Measurements from ENCODE around the gene FABP7.

FABP7 gene

GRCh38 chr6:122790423-122791309 lies 11.2 kb downstream of the FABP7 start:
- Histone ChIP-seq H3K23ac (ENCODE audit: low read length in 2 of 2) (no peak overlapping the region), H4K91ac (ENCODE audit: low read length) (no peak overlapping the region), H3K14ac (ENCODE audit: low read length in 2 of 2) (no peak overlapping the region), H3K27ac (ENCODE audit: low read length, poor library complexity, severe bottlenecking) (peak overlapping the region; percentile 69), H4K8ac (ENCODE audit: low read length) (no peak overlapping the region), H3K4me1 (ENCODE audit: control insufficient read depth, insufficient read depth, low read depth, low read length) (peaks cover 6% of the 10 kb centered on the region), H2BK120ac (ENCODE audit: low read depth, low read length) (no peak overlapping the region), H2BK12ac (ENCODE audit: low read length in 2 of 2) (peak overlapping the region in 1 of 2 experiments; percentile 29), H3K36me3 (ENCODE audit: control insufficient read depth in 1 of 2, insufficient read depth in 2 of 2, low read depth in 1 of 2, low read length in 2 of 2) (no peaks in the 10 kb centered on the region), H3K4ac (ENCODE audit: low read depth in 1 of 2, low read length in 2 of 2) (peak overlapping the region in 1 of 2 experiments; percentile 25), H2BK15ac (ENCODE audit: low read depth, poor library complexity, severe bottlenecking) (no peak overlapping the region), H3K79me1 (replicated peaks; ENCODE audit: low read length, poor library complexity, severe bottlenecking) (peaks cover 8% of the 10 kb centered on the region), H2BK5ac (ENCODE audit: low read depth, low read length, poor library complexity, severe bottlenecking) (no peak overlapping the region), H3K27me3 (ENCODE audit: control insufficient read depth in 1 of 2, insufficient read depth in 1 of 2, low read length in 2 of 2) (no peaks in the 10 kb centered on the region), H3K4me2 (ENCODE audit: low read length, poor library complexity, severe bottlenecking) (peak overlapping the region; percentile 81), H3K9me3 (ENCODE audit: control insufficient read depth, low read length) (no peaks in the 10 kb centered on the region), H2AFZ (ENCODE audit: low read depth, low read length) (no peak overlapping the region), H3K18ac (ENCODE audit: low read depth in 1 of 2, low read length in 2 of 2) (peak overlapping the region in 1 of 2 experiments; percentile 100), H3K4me3 (ENCODE audit: insufficient read depth in 1 of 2, low read depth in 1 of 2, low read length in 2 of 2) (peak overlapping the region in 1 of 2 experiments; percentile 91), H2AK5ac (ENCODE audit: low read length, severe bottlenecking) (peak overlapping the region; percentile 31), H3K9ac (ENCODE audit: low read length) (peak overlapping the region; percentile 90)
- DNase-seq, result peak; percentile 71
- WGBS, result 44% methylated on average over 13 of the region's 14 CpGs

GRCh38 chr6:122791310-122791679 lies 11.8 kb downstream of the FABP7 start:
- Histone ChIP-seq H3K36me3 (ENCODE audit: control insufficient read depth in 1 of 2, insufficient read depth in 2 of 2, low read depth in 1 of 2, low read length in 2 of 2) (no peaks in the 10 kb centered on the region), H2AFZ (ENCODE audit: low read depth, low read length) (no peak overlapping the region), H3K23ac (ENCODE audit: low read length in 2 of 2) (no peak overlapping the region), H4K91ac (ENCODE audit: low read length) (no peak overlapping the region), H2AK5ac (ENCODE audit: low read length, severe bottlenecking) (no peak overlapping the region), H3K9me3 (ENCODE audit: control insufficient read depth, low read length) (no peaks in the 10 kb centered on the region), H2BK15ac (ENCODE audit: low read depth, poor library complexity, severe bottlenecking) (no peak overlapping the region), H2BK5ac (ENCODE audit: low read depth, low read length, poor library complexity, severe bottlenecking) (no peak overlapping the region), H3K27ac (ENCODE audit: low read length, poor library complexity, severe bottlenecking) (no peak overlapping the region), H3K14ac (ENCODE audit: low read length in 2 of 2) (no peak overlapping the region), H4K8ac (ENCODE audit: low read length) (no peak overlapping the region), H2BK120ac (ENCODE audit: low read depth, low read length) (no peak overlapping the region), H3K9ac (ENCODE audit: low read length) (peak overlapping the region; percentile 90), H3K4me1 (ENCODE audit: control insufficient read depth, insufficient read depth, low read depth, low read length) (peaks cover 6% of the 10 kb centered on the region), H3K4ac (ENCODE audit: low read depth in 1 of 2, low read length in 2 of 2) (no peak overlapping the region), H3K27me3 (ENCODE audit: control insufficient read depth in 1 of 2, insufficient read depth in 1 of 2, low read length in 2 of 2) (no peaks in the 10 kb centered on the region), H3K4me2 (ENCODE audit: low read length, poor library complexity, severe bottlenecking) (no peak overlapping the region), H3K4me3 (ENCODE audit: insufficient read depth in 1 of 2, low read depth in 1 of 2, low read length in 2 of 2) (peak overlapping the region in 1 of 2 experiments; percentile 91), H3K18ac (ENCODE audit: low read depth in 1 of 2, low read length in 2 of 2) (no peak overlapping the region), H3K79me1 (replicated peaks; ENCODE audit: low read length, poor library complexity, severe bottlenecking) (peaks cover 8% of the 10 kb centered on the region), H2BK12ac (ENCODE audit: low read length in 2 of 2) (no peak overlapping the region)
- DNase-seq, result no peak
- WGBS, result 100% methylated on average over 1 of the region's 2 CpGs

- no peak overlapping the region for H3K4me2 ChIP-seq (ENCODE audit: low read length, poor library complexity, severe bottlenecking)
- 96% methylated on average over 2 of the region's 2 CpGs for WGBS
- peaks cover 7% of the 10 kb centered on the region for H3K79me1 ChIP-seq (replicated peaks; ENCODE audit: low read length, poor library complexity, severe bottlenecking)
- no peak overlapping the region for H2BK15ac ChIP-seq (ENCODE audit: low read depth, poor library complexity, severe bottlenecking)
- H3K18ac ChIP-seq (ENCODE audit: low read depth in 1 of 2, low read length in 2 of 2), result no peak overlapping the region
- no peak overlapping the region for H4K91ac ChIP-seq (ENCODE audit: low read length)
- H2AFZ ChIP-seq (ENCODE audit: low read depth, low read length), result no peak overlapping the region
- H4K8ac ChIP-seq (ENCODE audit: low read length), result no peak overlapping the region
- H3K9me3 ChIP-seq (ENCODE audit: control insufficient read depth, low read length), result no peaks in the 10 kb centered on the region
- no peak overlapping the region for H3K27ac ChIP-seq (ENCODE audit: low read length, poor library complexity, severe bottlenecking)
- no peak overlapping the region for H2BK120ac ChIP-seq (ENCODE audit: low read depth, low read length)
- peaks cover 6% of the 10 kb centered on the region for H3K4me1 ChIP-seq (ENCODE audit: control insufficient read depth, insufficient read depth, low read depth, low read length)
- H3K4me3 ChIP-seq (ENCODE audit: insufficient read depth in 1 of 2, low read depth in 1 of 2, low read length in 2 of 2), result no peak overlapping the region
- no peak overlapping the region for H2BK5ac ChIP-seq (ENCODE audit: low read depth, low read length, poor library complexity, severe bottlenecking)
- H3K23ac ChIP-seq (ENCODE audit: low read length in 2 of 2), result no peak overlapping the region
- H2AK5ac ChIP-seq (ENCODE audit: low read length, severe bottlenecking), result no peak overlapping the region
- H3K36me3 ChIP-seq (ENCODE audit: control insufficient read depth in 1 of 2, insufficient read depth in 2 of 2, low read depth in 1 of 2, low read length in 2 of 2), result no peaks in the 10 kb centered on the region
- H2BK12ac ChIP-seq (ENCODE audit: low read length in 2 of 2), result no peak overlapping the region
- no peak overlapping the region for H3K4ac ChIP-seq (ENCODE audit: low read depth in 1 of 2, low read length in 2 of 2)
- no peak overlapping the region for H3K9ac ChIP-seq (ENCODE audit: low read length)
- no peaks in the 10 kb centered on the region for H3K27me3 ChIP-seq (ENCODE audit: control insufficient read depth in 1 of 2, insufficient read depth in 1 of 2, low read length in 2 of 2)
- no peak overlapping the region for H3K14ac ChIP-seq (ENCODE audit: low read length in 2 of 2)
- DNase-seq, result no peak
Measured at GRCh38 chr6:122792766-122793165, 13.2 kb downstream of the FABP7 start.

- Histone ChIP-seq H3K23ac (ENCODE audit: low read length in 2 of 2) (no peak overlapping the region), H3K9me3 (ENCODE audit: control insufficient read depth, low read length) (no peaks in the 10 kb centered on the region), H2BK120ac (ENCODE audit: low read depth, low read length) (no peak overlapping the region), H3K4me1 (ENCODE audit: control insufficient read depth, insufficient read depth, low read depth, low read length) (peaks cover 8% of the 10 kb centered on the region), H2BK5ac (ENCODE audit: low read depth, low read length, poor library complexity, severe bottlenecking) (no peak overlapping the region), H3K27ac (ENCODE audit: low read length, poor library complexity, severe bottlenecking) (peak overlapping the region; percentile 53), H2AFZ (ENCODE audit: low read depth, low read length) (no peak overlapping the region), H3K36me3 (ENCODE audit: control insufficient read depth in 1 of 2, insufficient read depth in 2 of 2, low read depth in 1 of 2, low read length in 2 of 2) (peaks cover 0 to 3% of the 10 kb centered on the region in 2 experiments), H2BK12ac (ENCODE audit: low read length in 2 of 2) (no peak overlapping the region), H3K9ac (ENCODE audit: low read length) (no peak overlapping the region), H4K8ac (ENCODE audit: low read length) (no peak overlapping the region), H2BK15ac (ENCODE audit: low read depth, poor library complexity, severe bottlenecking) (no peak overlapping the region), H3K4ac (ENCODE audit: low read depth in 1 of 2, low read length in 2 of 2) (no peak overlapping the region), H3K27me3 (ENCODE audit: control insufficient read depth in 1 of 2, insufficient read depth in 1 of 2, low read length in 2 of 2) (no peaks in the 10 kb centered on the region), H3K18ac (ENCODE audit: low read depth in 1 of 2, low read length in 2 of 2) (no peak overlapping the region), H3K14ac (ENCODE audit: low read length in 2 of 2) (no peak overlapping the region), H3K4me3 (ENCODE audit: insufficient read depth in 1 of 2, low read depth in 1 of 2, low read length in 2 of 2) (no peak overlapping the region), H3K79me1 (replicated peaks; ENCODE audit: low read length, poor library complexity, severe bottlenecking) (peaks cover 6% of the 10 kb centered on the region), H3K4me2 (ENCODE audit: low read length, poor library complexity, severe bottlenecking) (no peak overlapping the region), H2AK5ac (ENCODE audit: low read length, severe bottlenecking) (no peak overlapping the region), H4K91ac (ENCODE audit: low read length) (no peak overlapping the region)
- no peak for DNase-seq
- WGBS, result 92% methylated on average over 3 of the region's 3 CpGs
Measured at GRCh38 chr6:122797537-122797936, 18.0 kb downstream of the FABP7 start.
